GM18861 (cell line): Measurements from ENCODE around the gene ATP1B3.
"Not testable (repeated sequence)": the region's sequence is repeated elsewhere in the genome, so short reads cannot be mapped to it uniquely, and the experiment has no call there.

Experiments used
- ATAC-seq: cut with Tn5 transposase; IDR thresholded peaks from one replicate; pipeline ENCODE4 v1.9.1; 2021; ENCODE audit not compliant: unreplicated experiment

The ATP1B3 gene

GRCh38 chr3:141941093-141941492, 64.7 kb downstream of the ATP1B3 start:
- ATAC-seq: no peak

- no peak for ATAC-seq
Measured at GRCh38 chr3:141942006-141942405, 65.6 kb downstream of the ATP1B3 start.

- no peak for ATAC-seq
Measured at GRCh38 chr3:141945726-141946485, 69.5 kb downstream of the ATP1B3 start.

- ATAC-seq: no peak
Measured at GRCh38 chr3:141949399-141949798, 73.0 kb downstream of the ATP1B3 start.

- ATAC-seq: no peak
Measured at GRCh38 chr3:141949972-141950371, 73.5 kb downstream of the ATP1B3 start.

GRCh38 chr3:141950572-141951493, 74.4 kb downstream of the ATP1B3 start:
- ATAC-seq: no peak

- no peak for ATAC-seq
Measured at GRCh38 chr3:141952611-141953010, 76.2 kb downstream of the ATP1B3 start.

- ATAC-seq: no peak
Measured at GRCh38 chr3:141955175-141955574, 78.7 kb downstream of the ATP1B3 start.

GRCh38 chr3:141959589-141960554, 83.4 kb downstream of the ATP1B3 start:
- ATAC-seq: no peak

- no peak for ATAC-seq
Measured at GRCh38 chr3:141960731-141961130, 84.3 kb downstream of the ATP1B3 start.

GRCh38 chr3:141963301-141963700, 86.9 kb downstream of the ATP1B3 start:
- ATAC-seq: no peak

GRCh38 chr3:141965471-141965870, 89.0 kb downstream of the ATP1B3 start:
- no peak for ATAC-seq

GRCh38 chr3:141969711-141970110, 93.3 kb downstream of the ATP1B3 start:
- no peak for ATAC-seq

GRCh38 chr3:141971571-141971970, 95.1 kb downstream of the ATP1B3 start:
- ATAC-seq: no peak

- ATAC-seq: no peak
Measured at GRCh38 chr3:141972399-141972798, 96.0 kb downstream of the ATP1B3 start.

GRCh38 chr3:141974777-141975176, 98.3 kb downstream of the ATP1B3 start:
- not testable (repeated sequence) for ATAC-seq
